ENCODE data around the gene NCKAP5.

The NCKAP5 gene

DNA sequence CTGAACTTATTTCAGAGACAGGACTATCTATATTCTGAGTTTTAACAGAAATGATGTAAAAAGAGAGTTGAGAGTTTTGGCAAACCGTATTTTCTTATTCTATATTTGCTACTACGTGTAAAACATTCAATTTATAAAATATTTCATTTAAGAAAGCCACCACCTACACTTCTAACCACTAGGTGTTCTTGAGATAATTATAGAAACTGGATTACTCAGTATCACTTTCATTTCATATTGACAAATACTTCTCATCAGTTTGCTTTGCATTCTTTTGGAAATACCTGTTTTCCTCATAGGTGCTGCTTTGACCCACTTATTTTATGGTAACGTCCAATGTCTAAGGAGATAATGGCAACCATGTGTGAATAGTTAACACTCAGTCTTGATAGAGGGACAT is 794.9 kb downstream of the NCKAP5 start:
- DNase-seq = no peak

DNA sequence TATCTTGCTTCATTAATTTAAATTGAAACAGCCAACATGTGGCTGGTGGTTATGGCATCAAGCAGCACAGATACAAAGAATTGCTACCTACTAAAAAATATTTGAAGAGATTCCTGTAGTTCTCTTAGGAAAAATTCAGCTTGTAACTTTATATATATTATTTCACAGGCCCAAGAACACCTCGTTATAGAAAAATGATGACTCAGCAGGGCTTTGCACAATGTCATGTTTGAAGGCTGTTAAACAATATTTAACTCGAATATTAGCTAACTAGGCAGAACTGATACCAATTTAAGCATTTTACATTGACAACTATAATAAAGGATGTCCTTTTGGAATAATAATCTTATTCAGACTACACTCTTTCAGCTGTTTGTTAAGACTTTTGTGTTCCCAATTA is 795.9 kb downstream of the NCKAP5 start:
- DNase-seq = no peak

DNA sequence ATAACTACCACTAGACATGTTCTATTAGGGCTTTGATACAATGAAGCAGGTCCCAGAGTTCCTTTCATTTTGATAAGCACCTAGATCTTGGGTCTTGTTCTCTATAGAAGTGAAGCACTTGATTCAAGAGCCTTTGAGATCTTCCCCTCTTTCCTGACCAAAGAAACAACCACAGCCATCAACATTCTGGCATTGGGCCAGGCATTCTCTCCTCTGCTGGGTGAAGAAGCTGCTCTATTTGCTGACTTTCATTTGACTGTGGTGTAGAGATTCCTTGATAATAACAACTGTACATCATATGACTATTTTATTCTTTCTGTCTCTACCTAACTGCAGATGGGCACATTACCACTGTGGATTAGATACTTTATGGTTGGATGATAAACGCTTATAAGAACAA is 801.7 kb downstream of the NCKAP5 start:
- no peak for DNase-seq

DNA sequence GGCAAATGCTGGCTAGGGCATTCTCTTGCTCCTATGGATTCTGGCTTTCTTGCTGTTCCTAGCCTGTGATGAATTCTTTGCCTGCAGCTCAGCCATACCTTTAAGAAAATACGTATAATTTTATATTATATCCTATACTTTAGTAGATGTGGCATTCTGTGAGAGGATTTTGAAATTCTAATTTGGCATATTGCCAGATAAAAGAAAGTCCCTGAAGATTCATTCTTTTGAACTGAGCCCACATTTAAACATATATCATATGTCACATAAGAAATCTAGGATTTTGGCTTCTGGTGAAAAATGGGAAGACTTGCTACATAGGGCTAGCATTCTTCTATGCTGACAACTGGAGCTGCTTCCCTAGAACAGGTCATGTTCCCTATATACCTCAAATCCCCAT is 806.8 kb downstream of the NCKAP5 start:
- no peak for DNase-seq

DNA sequence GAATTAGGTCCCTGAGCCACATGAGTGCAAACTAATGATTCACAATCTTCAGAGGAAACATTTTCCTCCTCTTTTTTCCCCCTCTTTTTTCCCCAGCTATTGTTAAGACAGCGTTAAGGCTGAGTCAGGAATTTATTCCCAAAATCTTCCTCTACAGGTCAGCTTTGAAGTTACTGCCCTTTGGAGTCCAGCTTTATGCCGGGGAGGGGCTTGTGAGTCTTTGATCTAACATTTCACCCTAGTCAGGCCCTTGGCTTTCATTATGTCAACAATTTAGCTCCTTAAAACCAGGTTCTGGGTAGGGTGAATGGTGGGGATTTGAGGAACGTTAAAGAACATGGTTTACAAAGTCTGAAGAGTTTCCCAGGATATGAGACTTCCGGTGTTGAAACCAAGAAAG is 807.3 kb downstream of the NCKAP5 start:
- no peak for DNase-seq

DNA sequence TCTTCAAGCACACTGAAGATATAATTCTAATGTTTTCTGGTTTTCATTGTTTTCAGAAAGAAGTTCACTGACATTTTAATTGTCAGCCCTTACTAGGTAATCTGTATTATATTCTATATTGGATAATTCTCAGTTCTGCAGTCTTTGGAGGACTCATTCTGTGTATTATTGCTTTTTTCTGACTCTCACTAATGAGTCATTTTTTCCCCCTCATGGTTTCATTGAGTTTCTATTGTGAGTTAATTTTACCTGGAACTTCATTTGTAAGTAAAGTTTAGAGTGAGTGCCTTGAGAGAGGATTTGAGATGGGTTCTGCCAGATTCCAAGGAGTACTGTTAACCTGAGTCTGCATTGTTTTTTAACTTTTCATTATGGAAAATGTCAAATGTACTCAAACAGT is 807.9 kb downstream of the NCKAP5 start:
- no peak for DNase-seq

DNA sequence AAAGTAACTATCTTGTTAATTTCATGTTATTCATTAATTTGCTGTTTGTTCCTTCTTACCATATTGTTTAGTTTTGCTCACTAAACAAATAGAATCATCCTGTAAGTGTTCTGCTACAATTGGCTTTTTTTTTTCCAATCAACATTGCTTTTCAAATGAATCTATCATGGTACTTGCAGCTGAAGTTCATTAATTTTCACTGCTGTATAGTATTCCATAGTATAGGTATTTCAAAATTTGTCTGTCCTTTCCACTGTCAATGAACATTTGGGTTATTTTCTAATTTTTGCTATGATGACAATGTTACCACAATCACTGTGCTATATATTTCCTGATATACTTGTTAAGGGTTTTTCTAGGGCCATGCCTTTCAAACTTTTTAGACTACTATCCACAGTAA is 809.3 kb downstream of the NCKAP5 start:
- DNase-seq = no peak

DNA sequence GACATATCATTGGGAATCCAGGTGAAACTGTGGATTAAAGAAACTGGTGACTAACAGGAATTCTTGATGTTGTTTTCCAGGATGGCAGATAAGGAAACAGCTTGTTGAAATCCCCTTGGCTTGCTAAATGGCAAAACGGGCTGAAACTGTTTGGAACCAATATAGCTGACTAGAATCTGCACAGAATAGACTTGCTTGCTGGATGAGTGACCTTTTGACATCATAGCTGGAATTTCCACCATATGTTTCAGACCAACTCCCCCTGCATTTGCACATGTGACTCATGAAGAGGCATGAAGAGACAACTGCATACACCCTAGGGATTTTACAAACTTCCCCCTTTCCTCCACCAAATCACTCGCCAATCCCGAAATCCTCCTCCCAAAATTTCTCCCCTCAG is 810.6 kb downstream of the NCKAP5 start:
- no peak for DNase-seq

DNA sequence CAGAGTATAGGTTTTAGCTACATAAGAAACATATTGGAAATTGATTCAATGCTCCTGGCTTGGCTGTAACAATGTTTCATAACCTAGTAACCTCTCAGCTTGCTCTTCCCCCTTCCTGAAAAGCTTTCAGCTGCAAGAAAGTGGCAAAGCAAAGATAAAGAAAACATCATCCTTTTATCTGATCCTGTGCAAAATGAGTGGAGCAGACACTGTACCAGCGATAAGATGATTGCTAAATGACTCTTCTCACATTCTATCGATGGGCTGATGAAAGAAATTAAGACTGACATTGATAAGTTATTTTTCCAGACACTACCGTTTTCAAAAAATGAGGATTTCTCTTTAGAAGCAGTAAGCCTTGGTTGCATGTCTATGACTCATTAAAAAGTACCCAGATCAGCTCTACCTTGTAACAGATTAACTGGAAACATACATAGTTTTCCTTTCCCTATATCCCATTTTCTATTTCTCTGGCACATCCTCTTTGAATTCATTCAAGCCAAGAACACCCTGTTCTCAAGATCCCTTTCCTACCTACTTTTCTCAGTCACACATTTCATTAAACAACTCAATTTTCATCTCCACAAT is 811.2 kb downstream of the NCKAP5 start:
- DNase-seq = no peak

DNA sequence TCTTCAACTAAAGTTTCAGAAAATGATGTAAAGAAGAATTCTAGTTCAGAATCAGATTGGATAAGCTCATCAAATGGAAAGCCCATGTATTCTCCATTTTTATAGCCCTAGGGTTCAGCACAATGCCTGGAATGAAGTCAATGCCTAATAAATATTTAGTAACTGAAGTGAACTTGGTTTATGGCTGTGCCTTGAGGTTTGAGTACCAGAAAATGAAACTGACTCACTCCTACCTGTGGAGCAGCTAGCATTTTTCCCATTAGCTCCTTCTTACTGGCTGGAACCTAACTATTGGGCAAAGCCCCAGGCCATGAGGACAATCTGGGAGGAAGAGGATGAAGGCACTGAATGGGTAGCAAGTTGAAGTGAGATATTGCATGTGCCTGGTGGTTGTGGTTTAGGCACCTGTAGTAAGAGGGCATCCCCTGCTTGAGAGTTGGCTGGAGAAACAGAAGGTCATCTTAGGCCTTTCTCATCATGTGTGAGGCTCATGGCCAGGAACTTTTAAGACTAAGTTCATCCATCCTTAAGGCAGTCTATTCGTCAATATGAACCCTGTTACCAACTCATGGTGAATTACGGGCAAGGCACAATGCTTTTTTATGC is 813.3 kb downstream of the NCKAP5 start:
- no peak for DNase-seq

DNA sequence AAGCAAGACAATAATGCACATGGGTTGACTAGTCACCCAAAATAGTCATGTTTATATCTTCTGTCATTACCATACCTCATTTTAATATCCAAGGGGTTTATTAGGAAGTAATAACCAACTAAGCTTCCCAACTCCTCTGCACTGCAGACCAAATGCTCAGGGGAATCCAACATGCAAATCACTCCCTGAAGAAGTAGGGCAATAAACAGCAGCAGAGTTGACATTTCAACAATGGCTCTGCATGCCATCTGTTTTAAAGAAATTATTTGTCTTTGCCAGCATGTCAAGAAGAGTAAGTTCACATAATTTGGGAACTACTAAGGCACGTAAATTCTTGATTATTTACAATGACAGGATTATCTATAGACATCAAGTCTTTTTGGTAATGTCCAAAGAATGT is 813.9 kb downstream of the NCKAP5 start:
- DNase-seq = no peak

DNA sequence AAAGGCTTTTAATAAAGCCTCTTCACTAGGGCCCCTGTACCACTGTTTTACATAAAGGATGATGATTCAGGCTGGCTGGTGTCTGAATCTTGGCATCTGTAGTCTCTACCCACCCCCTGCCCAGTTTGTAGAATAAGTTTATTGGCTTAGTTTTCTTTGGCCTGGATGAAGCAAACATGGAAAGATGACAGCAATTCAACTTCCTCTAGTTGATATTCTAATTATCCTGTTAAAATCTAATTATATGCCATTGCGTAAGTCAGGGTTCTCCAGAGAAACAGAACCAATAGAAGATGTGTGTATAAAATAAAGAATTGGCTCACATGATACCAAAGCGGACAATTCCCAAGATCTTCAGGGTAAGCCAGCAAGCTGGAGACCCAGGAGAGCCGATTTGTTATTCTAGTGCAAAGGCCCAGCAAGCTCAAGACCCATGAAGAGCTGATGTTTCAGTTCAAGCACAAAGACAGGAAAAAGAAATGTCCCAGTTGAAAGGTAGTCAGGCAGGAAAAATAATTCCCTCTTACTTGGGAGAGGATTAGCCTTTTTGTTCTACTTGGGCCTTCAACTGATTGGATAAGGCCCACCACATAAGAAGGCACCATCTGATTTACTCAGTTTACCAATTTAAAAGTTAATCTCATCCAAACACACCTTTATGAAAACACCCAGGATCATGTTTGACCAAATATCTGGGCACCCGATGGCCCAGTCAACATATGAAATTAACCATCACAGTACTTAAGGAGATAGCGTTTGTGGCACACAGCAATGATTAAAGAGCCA is 815.6 kb downstream of the NCKAP5 start:
- no peak for DNase-seq

DNA sequence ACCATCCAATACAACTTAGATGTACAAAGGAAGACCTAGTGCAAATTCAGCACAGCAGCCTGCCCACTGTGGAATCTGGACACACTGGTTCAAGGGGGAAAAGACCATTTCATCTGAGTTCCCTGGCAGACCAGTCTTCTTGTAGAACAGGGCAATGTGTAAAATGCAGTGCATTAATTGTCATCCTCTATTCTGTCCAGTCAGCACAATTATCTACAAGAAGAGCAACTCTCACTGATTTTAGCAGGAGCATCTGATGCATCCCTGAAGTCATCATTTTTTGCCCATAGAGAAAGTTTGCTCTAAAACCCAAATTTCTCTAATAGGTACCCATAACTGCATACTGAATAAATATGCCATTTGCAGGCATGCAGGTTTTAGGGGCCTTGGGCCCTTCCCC is 816.4 kb downstream of the NCKAP5 start:
- DNase-seq = no peak

DNA sequence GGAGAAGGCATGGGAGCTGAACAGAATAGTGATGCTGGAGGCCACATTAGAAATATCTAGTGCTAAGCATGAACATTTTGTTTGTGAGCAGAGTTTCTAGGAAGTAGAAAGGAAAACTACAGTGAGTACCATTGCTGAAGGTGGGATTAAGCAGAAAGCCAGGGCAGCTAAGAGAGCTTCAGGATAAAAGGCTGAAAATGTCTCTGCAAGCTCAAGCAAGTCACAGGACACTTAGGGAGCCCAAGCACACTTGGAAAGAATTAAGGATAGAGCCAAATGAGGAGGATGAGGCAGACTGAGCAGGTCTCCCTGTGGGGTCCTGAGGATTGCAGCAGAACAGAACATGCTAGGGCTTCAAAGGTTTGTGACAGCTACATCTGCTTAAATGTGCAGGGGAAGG is 817.7 kb downstream of the NCKAP5 start:
- no peak for DNase-seq

DNA sequence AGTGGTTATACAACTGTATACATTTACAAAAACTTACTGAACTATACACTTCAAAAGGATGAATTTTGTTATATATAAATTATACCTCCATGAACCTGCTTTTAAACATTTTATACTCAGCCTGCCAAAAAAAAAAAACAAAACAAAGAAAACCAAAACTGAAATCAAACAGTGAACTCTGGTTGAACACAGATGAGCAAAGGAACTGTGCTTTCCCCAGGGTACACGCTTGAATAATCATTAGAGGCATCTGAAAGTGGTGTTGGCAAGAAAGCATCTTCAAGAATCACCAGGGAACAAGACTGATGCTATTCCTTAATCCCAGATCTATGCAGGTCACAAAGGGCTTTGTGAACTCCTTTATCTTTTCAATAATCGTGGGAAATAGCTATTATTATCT is 821.2 kb downstream of the NCKAP5 start:
- DNase-seq = no peak

DNA sequence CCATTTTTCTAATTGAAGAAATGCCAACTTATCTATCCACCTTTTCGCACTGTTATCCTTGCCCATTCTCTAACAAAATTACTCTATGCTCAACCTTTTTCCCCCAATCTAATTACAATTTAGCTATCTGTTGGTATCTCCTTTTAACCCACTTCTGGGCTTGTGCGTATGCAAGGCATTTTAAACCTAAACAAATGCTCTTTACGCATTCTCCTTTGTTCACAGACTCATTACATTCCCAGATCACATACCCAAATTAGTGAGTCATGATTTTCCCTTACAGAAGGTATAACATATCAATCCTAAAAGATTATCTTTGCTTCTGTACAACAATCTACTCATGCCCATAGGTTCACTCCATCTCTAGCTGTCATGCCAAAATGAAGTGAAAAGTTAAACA is 826.5 kb downstream of the NCKAP5 start:
- no peak for DNase-seq

DNA sequence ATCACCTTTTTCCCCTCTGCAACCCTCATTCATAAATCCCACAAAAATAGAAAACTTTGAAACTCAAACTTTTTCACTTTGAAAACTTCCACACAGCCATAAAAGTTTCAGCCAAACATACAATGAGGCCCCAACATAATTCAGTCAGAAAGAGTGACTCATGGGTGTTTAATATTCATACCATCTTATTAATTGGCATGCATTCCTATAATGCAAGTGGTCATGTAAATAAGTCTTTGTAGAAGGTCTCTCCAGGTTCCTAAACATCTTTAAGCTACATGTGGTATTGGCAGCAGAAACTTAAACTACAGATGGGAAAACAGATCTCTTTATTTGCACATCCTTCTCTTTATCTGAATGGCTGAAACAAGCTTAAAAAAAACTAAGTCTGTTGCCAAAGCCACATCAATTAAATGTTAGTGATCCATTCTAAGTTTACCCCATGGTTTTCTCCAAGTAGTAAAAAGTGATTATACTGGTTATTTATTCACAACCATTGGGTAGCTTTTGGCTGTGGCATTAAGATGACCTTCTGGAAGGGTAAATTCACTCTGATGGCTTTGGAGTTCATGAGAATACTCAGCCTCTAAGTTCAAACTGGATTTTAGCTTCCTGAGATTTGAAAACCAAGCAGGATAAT is 828.1 kb downstream of the NCKAP5 start:
- no peak for DNase-seq

DNA sequence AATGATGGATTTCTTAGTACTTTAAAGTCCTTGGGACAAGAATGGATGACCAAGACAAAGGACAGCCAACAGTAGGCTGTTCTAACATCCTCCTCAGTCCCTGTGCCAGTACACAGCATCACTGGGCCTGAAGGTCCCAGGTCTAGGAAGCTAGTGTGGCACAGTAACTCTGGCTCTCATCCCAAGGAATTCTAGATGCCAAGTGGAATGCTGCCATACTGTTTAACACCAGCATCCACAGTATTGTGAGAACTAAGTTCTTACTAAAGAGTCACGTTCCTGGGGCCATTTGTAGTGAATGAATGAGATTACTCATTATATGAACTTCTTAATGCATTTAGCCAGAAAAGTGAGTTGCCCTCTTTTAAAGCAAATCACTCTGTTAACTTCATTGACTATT is 830.0 kb downstream of the NCKAP5 start:
- no peak for DNase-seq

DNA sequence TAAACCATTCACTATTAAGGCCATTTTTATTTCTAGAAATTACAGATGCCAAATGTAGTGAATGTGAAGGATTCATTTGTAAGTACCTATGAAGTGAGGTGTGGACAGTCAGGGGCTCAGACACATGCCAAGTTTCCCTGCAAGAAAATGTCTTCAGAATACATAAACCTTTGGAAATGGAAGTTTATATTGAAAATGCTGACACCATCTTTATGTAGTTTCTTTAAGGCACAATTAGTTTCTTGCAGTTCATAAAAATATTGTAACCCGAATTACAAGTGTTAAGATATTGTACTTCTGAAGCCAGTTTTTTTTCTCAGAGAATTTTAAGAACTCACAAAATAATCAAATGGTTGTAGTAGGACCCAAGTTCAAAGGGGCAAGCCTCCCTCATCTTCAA is 832.2 kb downstream of the NCKAP5 start:
- no peak for DNase-seq

DNA sequence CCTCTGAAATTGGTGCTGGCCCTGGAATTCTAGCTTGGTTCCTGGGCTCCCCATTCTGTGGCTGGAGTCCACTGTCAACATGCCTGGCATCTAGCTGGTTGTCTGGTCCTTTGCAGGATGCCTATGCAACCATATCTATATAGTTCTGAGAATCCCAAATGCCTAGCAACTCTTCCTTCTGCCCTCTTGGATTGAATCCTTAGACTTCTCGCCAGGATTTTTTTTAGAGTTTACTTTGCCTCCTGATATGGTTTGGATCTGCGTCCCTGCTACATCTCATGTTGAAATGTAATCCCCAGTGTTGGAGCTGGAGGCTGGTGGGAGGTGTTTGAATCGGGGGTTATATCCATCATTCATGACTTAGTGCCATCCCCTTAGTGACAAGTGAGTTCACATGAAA is 833.3 kb downstream of the NCKAP5 start:
- no peak for DNase-seq

DNA sequence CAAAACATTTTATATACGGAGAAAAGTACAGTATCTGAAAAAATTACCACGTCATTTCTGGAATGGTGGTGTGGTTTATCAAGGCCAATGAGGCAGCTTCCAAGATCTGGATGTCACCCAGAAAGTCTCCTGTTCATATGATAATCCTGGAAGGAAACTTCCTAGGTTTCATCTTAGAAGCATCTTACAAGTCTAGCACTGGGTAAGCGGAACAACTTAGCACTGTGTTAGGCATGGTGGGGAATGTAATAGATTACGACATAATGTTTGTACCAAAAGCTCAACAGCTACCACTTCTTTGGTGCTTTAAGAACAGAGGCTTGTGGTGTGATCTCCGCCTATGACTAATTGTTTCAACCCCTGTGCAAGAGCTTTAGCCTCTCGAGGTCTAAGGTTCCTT is 835.2 kb downstream of the NCKAP5 start:
- DNase-seq = no peak

DNA sequence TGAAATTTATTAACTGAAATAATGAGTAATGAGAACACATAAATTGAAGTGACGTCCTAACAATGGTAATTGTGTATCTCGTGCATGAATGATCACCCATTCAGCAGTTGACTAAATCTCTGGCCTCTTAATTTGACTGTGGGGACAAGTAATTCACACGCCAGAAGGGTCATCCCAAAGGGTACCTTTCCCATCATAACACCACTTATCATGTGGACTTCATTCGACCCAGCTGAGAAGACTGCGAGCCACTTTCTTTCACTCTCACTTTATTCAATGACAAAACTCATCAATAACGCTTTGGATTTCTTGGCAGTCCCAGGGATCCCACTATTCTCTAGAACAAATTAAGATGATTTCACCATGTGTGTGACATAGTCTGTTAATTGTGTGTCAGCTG is 835.6 kb downstream of the NCKAP5 start:
- DNase-seq = no peak

DNA sequence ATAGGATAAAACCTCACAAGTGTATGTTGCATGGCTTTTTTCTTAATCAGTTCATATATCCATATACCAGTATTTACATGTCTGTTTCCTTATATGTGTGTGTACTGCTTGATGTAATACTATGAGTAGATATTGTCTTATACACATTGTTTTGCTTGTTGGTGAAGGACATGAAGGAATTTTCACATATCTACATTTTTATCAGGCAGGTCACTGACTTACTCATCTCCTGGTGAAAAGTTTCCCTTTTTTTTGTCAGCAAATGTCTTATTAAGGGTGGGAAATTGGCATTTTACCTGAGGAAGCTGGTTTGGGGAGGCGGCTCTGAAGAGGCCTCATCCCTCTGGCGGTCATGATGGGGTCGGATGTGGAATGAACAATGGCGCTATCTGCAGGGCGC is 836.8 kb downstream of the NCKAP5 start:
- DNase-seq = no peak

DNA sequence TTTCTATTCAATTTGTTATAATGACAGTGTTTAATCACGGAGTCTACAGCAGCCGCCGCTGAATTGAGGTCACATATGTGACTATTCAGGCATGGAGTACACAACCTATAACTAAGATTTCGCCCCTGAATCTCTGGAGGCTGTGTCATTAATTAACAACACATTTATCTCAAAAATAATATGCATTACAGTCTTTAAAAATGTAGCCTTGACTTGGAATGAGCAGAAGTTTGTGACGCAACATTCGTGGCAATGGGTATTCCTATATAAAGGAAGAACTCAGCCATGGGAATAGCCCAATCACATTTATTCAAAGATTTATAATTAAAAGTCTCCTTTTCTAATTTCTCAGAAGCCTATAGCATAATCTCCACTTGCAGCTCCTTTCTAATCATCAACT is 837.7 kb downstream of the NCKAP5 start:
- DNase-seq = no peak

Measured in activated gamma-delta T cell treated with Interleukin-2 at 50 U/mL for 16 hours (primary cell).